ENCODE data around the gene ZNF423. TPM values are rescaled to one million over a fixed set of nuclear protein-coding genes. Genes with fewer than 3 reads are reported as not detected.

Gene ZNF423
- total RNA-seq, 1 experiment from 2014 or later: 0.49 TPM

DNA sequence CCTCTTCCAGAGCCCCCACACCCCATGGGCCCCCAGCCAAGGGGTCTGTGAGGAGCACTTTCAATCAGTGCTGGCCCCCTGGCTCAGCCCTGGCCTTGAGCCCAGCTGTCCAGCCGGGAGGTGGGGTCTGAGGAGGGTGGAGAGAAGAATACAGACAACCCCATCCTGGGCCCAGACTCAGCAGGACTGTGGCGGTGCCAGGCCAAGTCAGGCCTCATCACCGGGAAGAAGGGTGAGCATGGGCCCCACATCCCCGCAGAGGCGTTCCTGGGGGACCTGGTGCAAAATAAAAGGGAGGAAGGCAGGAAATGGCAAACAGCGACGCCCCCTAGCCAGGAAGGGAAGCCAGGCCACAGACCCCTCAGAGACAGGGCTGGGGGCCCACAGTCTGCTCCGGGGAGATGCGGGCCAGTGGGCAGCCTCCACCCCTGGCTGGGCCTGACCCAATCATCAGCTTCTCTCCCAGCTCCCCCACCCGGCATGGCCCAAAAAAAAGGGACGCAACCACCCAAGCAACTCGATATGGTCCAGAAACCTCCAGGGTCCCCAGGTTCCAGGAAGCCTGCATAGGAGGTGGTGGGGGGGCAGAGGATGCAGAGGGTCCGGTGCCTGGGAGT lies 20.6 kb downstream of the ZNF423 start:
- POLR2A ChIA-PET: no interaction called here
- in situ Hi-C loops (cut with HindIII; ENCODE audit: low pct_unique_long_range_greater_than_20kb, low sequenced_read_pairs): no loop called here
- DNase-seq (ENCODE audit: low read depth, low spot score) (no peak), ATAC-seq (no peak)
- BruUV-seq (replicated peaks): no TSS peak
- TF ChIP-seq, protein P1, sequence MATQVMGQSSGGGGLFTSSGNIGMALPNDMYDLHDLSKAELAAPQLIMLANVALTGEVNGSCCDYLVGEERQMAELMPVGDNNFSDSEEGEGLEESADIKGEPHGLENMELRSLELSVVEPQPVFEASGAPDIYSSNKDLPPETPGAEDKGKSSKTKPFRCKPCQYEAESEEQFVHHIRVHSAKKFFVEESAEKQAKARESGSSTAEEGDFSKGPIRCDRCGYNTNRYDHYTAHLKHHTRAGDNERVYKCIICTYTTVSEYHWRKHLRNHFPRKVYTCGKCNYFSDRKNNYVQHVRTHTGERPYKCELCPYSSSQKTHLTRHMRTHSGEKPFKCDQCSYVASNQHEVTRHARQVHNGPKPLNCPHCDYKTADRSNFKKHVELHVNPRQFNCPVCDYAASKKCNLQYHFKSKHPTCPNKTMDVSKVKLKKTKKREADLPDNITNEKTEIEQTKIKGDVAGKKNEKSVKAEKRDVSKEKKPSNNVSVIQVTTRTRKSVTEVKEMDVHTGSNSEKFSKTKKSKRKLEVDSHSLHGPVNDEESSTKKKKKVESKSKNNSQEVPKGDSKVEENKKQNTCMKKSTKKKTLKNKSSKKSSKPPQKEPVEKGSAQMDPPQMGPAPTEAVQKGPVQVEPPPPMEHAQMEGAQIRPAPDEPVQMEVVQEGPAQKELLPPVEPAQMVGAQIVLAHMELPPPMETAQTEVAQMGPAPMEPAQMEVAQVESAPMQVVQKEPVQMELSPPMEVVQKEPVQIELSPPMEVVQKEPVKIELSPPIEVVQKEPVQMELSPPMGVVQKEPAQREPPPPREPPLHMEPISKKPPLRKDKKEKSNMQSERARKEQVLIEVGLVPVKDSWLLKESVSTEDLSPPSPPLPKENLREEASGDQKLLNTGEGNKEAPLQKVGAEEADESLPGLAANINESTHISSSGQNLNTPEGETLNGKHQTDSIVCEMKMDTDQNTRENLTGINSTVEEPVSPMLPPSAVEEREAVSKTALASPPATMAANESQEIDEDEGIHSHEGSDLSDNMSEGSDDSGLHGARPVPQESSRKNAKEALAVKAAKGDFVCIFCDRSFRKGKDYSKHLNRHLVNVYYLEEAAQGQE (IDR thresholded peaks at IDR 0.05; ENCODE audit: insufficient read depth in 1 of 2, low read depth in 2 of 2, low read length in 1 of 2): no peak
- TF ChIP-seq POLR2AphosphoS5 (IDR thresholded peaks at IDR 0.05; ENCODE audit: low read depth, low read length): no peak
- TF ChIP-seq TCF7L2 (IDR thresholded peaks at IDR 0.05; ENCODE audit: low read depth, low read length): no peak
- TF ChIP-seq SIN3A (IDR thresholded peaks at IDR 0.05; ENCODE audit: borderline replicate concordance, insufficient read depth, low read depth, low read length): no peak
- TF ChIP-seq, protein P2, sequence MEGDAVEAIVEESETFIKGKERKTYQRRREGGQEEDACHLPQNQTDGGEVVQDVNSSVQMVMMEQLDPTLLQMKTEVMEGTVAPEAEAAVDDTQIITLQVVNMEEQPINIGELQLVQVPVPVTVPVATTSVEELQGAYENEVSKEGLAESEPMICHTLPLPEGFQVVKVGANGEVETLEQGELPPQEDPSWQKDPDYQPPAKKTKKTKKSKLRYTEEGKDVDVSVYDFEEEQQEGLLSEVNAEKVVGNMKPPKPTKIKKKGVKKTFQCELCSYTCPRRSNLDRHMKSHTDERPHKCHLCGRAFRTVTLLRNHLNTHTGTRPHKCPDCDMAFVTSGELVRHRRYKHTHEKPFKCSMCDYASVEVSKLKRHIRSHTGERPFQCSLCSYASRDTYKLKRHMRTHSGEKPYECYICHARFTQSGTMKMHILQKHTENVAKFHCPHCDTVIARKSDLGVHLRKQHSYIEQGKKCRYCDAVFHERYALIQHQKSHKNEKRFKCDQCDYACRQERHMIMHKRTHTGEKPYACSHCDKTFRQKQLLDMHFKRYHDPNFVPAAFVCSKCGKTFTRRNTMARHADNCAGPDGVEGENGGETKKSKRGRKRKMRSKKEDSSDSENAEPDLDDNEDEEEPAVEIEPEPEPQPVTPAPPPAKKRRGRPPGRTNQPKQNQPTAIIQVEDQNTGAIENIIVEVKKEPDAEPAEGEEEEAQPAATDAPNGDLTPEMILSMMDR (IDR thresholded peaks at IDR 0.05): no peak
- Histone ChIP-seq H3K27me3 (ENCODE audit: control insufficient read depth, insufficient read depth, low read length) (no peaks in the 10 kb centered on the region), H3K27ac (ENCODE audit: low read length) (no peak overlapping the region), H3K4me1 (ENCODE audit: control insufficient read depth, insufficient read depth, low read length) (no peaks in the 10 kb centered on the region), H3K36me3 (ENCODE audit: control insufficient read depth, insufficient read depth, low read length) (no peaks in the 10 kb centered on the region), H3K4me3 (ENCODE audit: low read depth in 2 of 2, low read length in 2 of 2) (no peak overlapping the region), H3K9me3 (ENCODE audit: control insufficient read depth, insufficient read depth, low read depth, low read length) (no peaks in the 10 kb centered on the region)
- CTCF ChIA-PET: interaction anchor here (0.6 kb wide), 1 partner anchor 362 kb away, joined by 4 read pairs; no protein-coding TSS in a partner anchor
- intact Hi-C loops (cut with micrococcal nuclease; ENCODE audit: unreplicated experiment): no loop called here

DNA sequence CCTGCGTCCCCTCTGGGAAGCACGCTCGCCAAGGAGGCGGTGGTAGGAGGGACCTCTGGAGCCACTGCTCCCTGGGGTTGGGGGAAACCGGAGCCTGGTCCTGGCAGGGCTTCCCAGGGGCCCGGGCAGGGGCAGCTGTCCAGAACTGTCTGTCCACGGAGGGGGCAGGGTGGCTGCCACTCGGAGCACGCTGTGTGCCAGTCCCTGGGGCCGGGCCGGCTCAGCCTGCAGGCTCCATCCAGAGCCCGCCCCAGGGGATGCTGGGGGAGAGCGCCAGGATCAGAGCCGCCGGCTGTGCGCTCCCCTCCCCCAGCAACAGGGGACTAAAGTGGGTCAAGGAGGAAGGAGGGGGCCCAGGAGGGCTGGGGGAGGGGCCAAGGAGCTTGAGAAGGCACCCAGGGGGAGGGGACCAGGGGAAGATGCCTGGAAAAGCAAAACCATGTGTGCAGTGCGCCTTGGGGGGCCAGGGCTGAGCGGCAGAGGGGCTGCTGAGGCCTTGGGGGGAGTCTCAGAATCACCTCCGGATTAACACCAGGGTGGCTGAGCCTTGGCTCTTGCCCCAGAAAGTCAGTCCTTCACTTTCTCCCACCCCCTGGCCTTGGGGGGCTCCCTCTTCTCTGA lies 21.3 kb downstream of the ZNF423 start:
- DNase-seq (ENCODE audit: low read depth, low spot score): no peak
- no TSS peak for BruUV-seq (replicated peaks)
- intact Hi-C loops (cut with micrococcal nuclease; ENCODE audit: unreplicated experiment): no loop called here
- ChIA-PET CTCF (no interaction called here), POLR2A (no interaction called here)
- no peak overlapping the region for H3K27ac ChIP-seq (ENCODE audit: low read length)
- H3K4me3 ChIP-seq (ENCODE audit: low read depth in 2 of 2, low read length in 2 of 2): no peak overlapping the region
- no peaks in the 10 kb centered on the region for H3K4me1 ChIP-seq (ENCODE audit: control insufficient read depth, insufficient read depth, low read length)
- no peaks in the 10 kb centered on the region for H3K36me3 ChIP-seq (ENCODE audit: control insufficient read depth, insufficient read depth, low read length)
- in situ Hi-C loops (cut with HindIII; ENCODE audit: low pct_unique_long_range_greater_than_20kb, low sequenced_read_pairs): no loop called here
- TF ChIP-seq POLR2AphosphoS5 (IDR thresholded peaks at IDR 0.05; ENCODE audit: low read depth, low read length) (no peak), SIN3A (IDR thresholded peaks at IDR 0.05; ENCODE audit: borderline replicate concordance, insufficient read depth, low read depth, low read length) (no peak), TCF7L2 (IDR thresholded peaks at IDR 0.05; ENCODE audit: low read depth, low read length) (no peak)
- TF ChIP-seq, protein P1 (IDR thresholded peaks at IDR 0.05; ENCODE audit: insufficient read depth in 1 of 2, low read depth in 2 of 2, low read length in 1 of 2): no peak
- TF ChIP-seq, protein P2 (IDR thresholded peaks at IDR 0.05): no peak
- no peaks in the 10 kb centered on the region for H3K9me3 ChIP-seq (ENCODE audit: control insufficient read depth, insufficient read depth, low read depth, low read length)
- ATAC-seq: no peak
- H3K27me3 ChIP-seq (ENCODE audit: control insufficient read depth, insufficient read depth, low read length): no peaks in the 10 kb centered on the region
